PC-3 (cell line): ENCODE data around the gene PLCD1. TPM values are rescaled to one million over a fixed set of nuclear protein-coding genes. Genes with fewer than 3 reads are reported as not detected.

ENCODE experiments used
- ATAC-seq: fragments of 200-7000 bp; cut with Tn5 transposase; 2 replicates; pipeline ENCODE4 v1.9.1; 2020; ENCODE audit warnings: mild to moderate bottlenecking, moderate library complexity
- BruUV-seq: library from RNA; stranded (reverse); fragments of 400-500 nt; replicated peaks from 2 replicates; lab custom pipeline; 2021; lab: Mats Ljungman, UMichigan
- CTCF ChIA-PET: fragments of 300-600 bp; sonication (Branson Sonifier 250); formaldehyde crosslinking; loops from one replicate; lab custom pipeline; 2022; ENCODE audit warnings: antibody characterized with exemption; lab: Charles Lee
- POLR2A ChIA-PET: fragments of 300-600 bp; sonication (Branson Sonifier 250); formaldehyde crosslinking; loops from one replicate; lab custom pipeline; 2022; ENCODE audit warnings: antibody characterized with exemption; ENCODE audit not compliant: unreplicated experiment; lab: Charles Lee
- DNase-seq: peaks from one replicate; pipeline ENCODE4 v3.0.0-alpha.2; 2015
- H2AFZ ChIP-seq: fragments of 300-600 bp; sonication (generic); 2 replicates; pipeline ENCODE4 v1.6.0; 2016; ENCODE audit warnings: antibody characterized with exemption, low read length
- H3F3A ChIP-seq: fragments of 300-600 bp; sonication (generic); one replicate; pipeline ENCODE4 v1.6.0; 2017; ENCODE audit warnings: antibody characterized with exemption, low read length, control low read depth, mild to moderate bottlenecking; ENCODE audit not compliant: unreplicated experiment
- H3K27ac ChIP-seq: fragments of 300-600 bp; sonication (generic); 2 replicates; pipeline ENCODE4 v1.5.1; 2016; ENCODE audit warnings: mild to moderate bottlenecking, low read length
- H3K27me3 ChIP-seq: fragments of 300-600 bp; sonication (generic); 2 replicates; pipeline ENCODE4 v1.6.1; 2016; ENCODE audit warnings: low read length, mixed read lengths
- H3K36me3 ChIP-seq: fragments of 300-600 bp; sonication (generic); 2 replicates; pipeline ENCODE4 v1.6.1; 2016; ENCODE audit warnings: low read depth, mixed run types, low read length, mixed read lengths
- H3K4me1 ChIP-seq: fragments of 300-600 bp; sonication (generic); 2 replicates; pipeline ENCODE4 v1.5.1; 2016; ENCODE audit warnings: low read length; ENCODE audit not compliant: insufficient read depth
- H3K4me2 ChIP-seq: fragments of 300-600 bp; sonication (generic); 2 replicates; pipeline ENCODE4 v1.6.0; 2016; ENCODE audit warnings: low read length
- H3K4me3 ChIP-seq: fragments of 300-600 bp; sonication (generic); 2 replicates; pipeline ENCODE4 v1.5.1; 2016; ENCODE audit warnings: mild to moderate bottlenecking, low read length, mixed read lengths
- H3K79me2 ChIP-seq: fragments of 300-600 bp; sonication (generic); 2 replicates; pipeline ENCODE4 v1.6.1; 2017; ENCODE audit warnings: low read length, mixed read lengths
- H3K9ac ChIP-seq: fragments of 300-600 bp; sonication (generic); 2 replicates; pipeline ENCODE4 v1.6.0; 2016; ENCODE audit warnings: mild to moderate bottlenecking, low read length
- H3K9me2 ChIP-seq: fragments of 300-600 bp; sonication (generic); replicated peaks from 2 replicates; pipeline ENCODE4 v1.6.1; 2016; ENCODE audit warnings: mixed run types, low read length, mixed read lengths
- H3K9me3 ChIP-seq: fragments of 300-600 bp; sonication (generic); 2 replicates; pipeline ENCODE4 v1.6.1; 2016; ENCODE audit warnings: low read length, mixed read lengths
- H4K20me1 ChIP-seq: fragments of 300-600 bp; sonication (generic); 2 replicates; pipeline ENCODE4 v1.6.1; 2016; ENCODE audit warnings: low read length, mixed read lengths
- CTCF ChIP-seq: fragments of 300-600 bp; sonication (generic); conservative IDR thresholded peaks from 2 replicates; pipeline ENCODE4 v1.5.1; 2017; ENCODE audit warnings: antibody characterized with exemption, low read depth, mild to moderate bottlenecking, low read length
- EZH2 ChIP-seq: fragments of 300-600 bp; sonication (generic); IDR thresholded peaks from one replicate; pipeline ENCODE4 v1.6.1; 2017; ENCODE audit warnings: antibody characterized with exemption, mild to moderate bottlenecking, low read length; ENCODE audit not compliant: unreplicated experiment
- EZH2phosphoT487 ChIP-seq: fragments of 300-600 bp; sonication (generic); IDR thresholded peaks from 2 replicates; pipeline ENCODE4 v1.6.1; 2018; ENCODE audit warnings: mild to moderate bottlenecking, antibody characterized with exemption, low read length, borderline replicate concordance
- intact Hi-C: fragments of 100-400 bp; cut with micrococcal nuclease; formaldehyde crosslinking; loops from 2 replicates; pipeline ENCODE4 v1.9.0; 2023
- total RNA-seq: library from RNA; depleted of rRNA; stranded (reverse); fragments of >200 nt; gene quantifications from 2 replicates; pipeline ENCODE4 v1.2.3, GENCODE V29; 2014

The PLCD1 gene
- total RNA-seq, 1 experiment from 2014 or later: 18.5 TPM

GRCh38 chr3:38016847-38017444 lies 12.5 kb downstream of the PLCD1 start:
- DNase-seq (no peak), ATAC-seq (no peak)
- Histone ChIP-seq H3K4me3 (no peak overlapping the region), H3K27ac (no peak overlapping the region), H3K9me3 (no peaks in the 10 kb centered on the region), H3F3A (no peaks in the 10 kb centered on the region), H3K36me3 (0 out of 2 replicates have a peak, but pooled peaks cover 6% of the 10 kb centered on the region), H3K4me1 (no peaks in the 10 kb centered on the region), H2AFZ (no peak overlapping the region), H3K9me2 (no peaks in the 10 kb centered on the region), H3K4me2 (no peak overlapping the region), H3K27me3 (no peaks in the 10 kb centered on the region), H4K20me1 (no peaks in the 10 kb centered on the region), H3K79me2 (no peaks in the 10 kb centered on the region), H3K9ac (no peak overlapping the region)
- intact Hi-C loops: no loop called here
- no TSS peak for BruUV-seq
- no peak for TF ChIP-seq EZH2
- no peak for TF ChIP-seq CTCF
- no peak for TF ChIP-seq EZH2phosphoT487
- ChIA-PET POLR2A (no interaction called here), CTCF (no interaction called here)

DNA sequence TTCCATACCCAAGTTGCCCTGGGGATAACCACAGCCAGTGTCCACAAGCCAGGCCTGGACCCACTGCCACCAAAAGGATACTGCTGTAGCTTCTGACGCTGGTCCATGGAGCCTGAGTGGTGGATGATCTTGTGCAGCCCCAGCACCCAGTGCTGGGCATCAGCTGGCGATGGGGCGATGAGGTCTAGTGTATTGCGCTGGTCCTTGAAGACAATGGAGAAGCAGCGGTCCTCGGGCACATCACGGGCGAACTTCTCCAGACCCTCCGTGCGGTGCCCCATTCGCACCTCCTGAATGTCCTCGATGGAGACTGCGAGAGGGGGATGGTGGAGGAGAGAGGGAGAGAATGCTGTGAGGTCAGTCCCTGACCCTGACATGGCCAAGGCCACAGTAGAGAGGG lies 13.0 kb downstream of the PLCD1 start:
- CTCF ChIA-PET: no interaction called here
- H3K79me2 ChIP-seq: no peaks in the 10 kb centered on the region
- no peaks in the 10 kb centered on the region for H3K4me1 ChIP-seq
- intact Hi-C loops: no loop called here
- no peak for ATAC-seq
- no peak overlapping the region for H3K4me3 ChIP-seq
- no peak overlapping the region for H3K4me2 ChIP-seq
- H3K36me3 ChIP-seq: 0 out of 2 replicates have a peak, but pooled peaks cover 6% of the 10 kb centered on the region
- DNase-seq: no peak
- POLR2A ChIA-PET: no interaction called here
- H3K9me3 ChIP-seq: no peaks in the 10 kb centered on the region
- H3K27me3 ChIP-seq: no peaks in the 10 kb centered on the region
- no peak overlapping the region for H3K27ac ChIP-seq
- H4K20me1 ChIP-seq: no peaks in the 10 kb centered on the region
- no TSS peak for BruUV-seq
- H3K9ac ChIP-seq: no peak overlapping the region
- H2AFZ ChIP-seq: no peak overlapping the region
- TF ChIP-seq CTCF: no peak
- no peak for TF ChIP-seq EZH2phosphoT487
- no peak for TF ChIP-seq EZH2
- no peaks in the 10 kb centered on the region for H3K9me2 ChIP-seq
- H3F3A ChIP-seq: no peaks in the 10 kb centered on the region

DNA sequence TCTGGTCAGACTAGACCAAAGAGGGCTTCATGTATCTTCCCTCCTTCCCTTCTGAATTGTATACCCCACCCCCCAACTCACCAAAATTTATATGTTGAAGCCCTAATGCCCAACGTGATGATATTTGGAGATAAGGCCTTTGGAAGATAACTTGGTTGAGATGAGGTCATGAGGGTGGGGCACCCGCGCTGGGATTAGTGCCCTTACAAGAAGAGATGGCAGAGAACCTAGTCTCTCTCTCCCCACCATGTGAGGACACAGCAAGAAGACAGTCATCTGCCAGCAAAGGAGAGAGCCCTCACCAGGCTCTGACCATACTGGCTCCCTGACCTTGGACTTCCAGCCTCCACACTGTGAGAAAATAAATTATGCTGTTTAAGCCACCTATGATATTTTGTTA lies 13.5 kb downstream of the PLCD1 start:
- TF ChIP-seq EZH2phosphoT487 (no peak), EZH2 (no peak), CTCF (no peak)
- H3K36me3 ChIP-seq: 0 out of 2 replicates have a peak, but pooled peaks cover 6% of the 10 kb centered on the region
- no peak overlapping the region for H3K4me3 ChIP-seq
- intact Hi-C loops: no loop called here
- H3K27me3 ChIP-seq: no peaks in the 10 kb centered on the region
- H4K20me1 ChIP-seq: no peaks in the 10 kb centered on the region
- CTCF ChIA-PET: no interaction called here
- POLR2A ChIA-PET: no interaction called here
- DNase-seq: no peak
- no peaks in the 10 kb centered on the region for H3K79me2 ChIP-seq
- no peaks in the 10 kb centered on the region for H3F3A ChIP-seq
- H3K4me1 ChIP-seq: no peaks in the 10 kb centered on the region
- ATAC-seq: no peak
- no peak overlapping the region for H3K9ac ChIP-seq
- no peak overlapping the region for H3K27ac ChIP-seq
- no TSS peak for BruUV-seq
- H3K9me3 ChIP-seq: no peaks in the 10 kb centered on the region
- H3K4me2 ChIP-seq: no peak overlapping the region
- H2AFZ ChIP-seq: no peak overlapping the region
- no peaks in the 10 kb centered on the region for H3K9me2 ChIP-seq
